COLO668 (cell line): ENCODE data around the gene FGF1.
A peak's percentile ranks its signal among the peaks of the same experiment; 100 is the strongest.

Source experiments
- DNase-seq: peaks from one replicate; lab custom pipeline; 2025; ENCODE audit not compliant: unreplicated experiment; lab: John Stamatoyannopoulos, UW

The FGF1 gene

DNA sequence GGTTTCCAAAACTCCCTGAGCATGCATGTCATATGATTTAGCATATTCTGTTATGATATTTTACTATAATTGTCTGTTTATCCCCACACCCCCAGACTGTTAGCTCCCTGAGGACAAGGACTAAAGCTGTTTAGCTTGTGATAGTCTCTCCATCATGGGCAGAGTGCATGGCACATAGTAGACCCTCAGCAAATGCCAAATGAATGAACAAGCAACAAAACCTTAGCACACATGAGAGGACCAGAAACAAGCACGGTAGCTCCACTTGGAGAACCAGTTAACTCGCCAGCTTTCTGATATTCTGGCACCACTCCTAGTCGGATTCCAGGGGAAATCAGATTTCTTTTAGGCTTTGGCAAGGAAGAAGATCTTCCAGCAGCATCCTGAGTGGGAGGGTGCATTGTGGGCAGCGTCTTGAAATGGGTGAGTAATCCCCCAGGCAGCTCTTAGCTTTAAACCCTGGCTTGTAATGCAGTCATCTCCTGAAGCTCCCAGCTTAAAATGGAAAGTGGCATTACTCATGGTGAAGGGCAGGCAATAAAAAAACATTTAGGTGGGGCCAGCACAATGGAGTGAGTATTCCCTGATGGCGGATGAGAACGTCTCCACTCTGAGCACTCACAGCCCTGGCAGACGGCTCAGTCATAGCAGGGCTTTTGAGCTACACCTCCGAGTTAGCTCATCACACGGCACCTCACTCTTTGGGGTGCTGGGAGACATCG lies 41.1 kb downstream of the FGF1 start:
- DNase-seq, result no peak

DNA sequence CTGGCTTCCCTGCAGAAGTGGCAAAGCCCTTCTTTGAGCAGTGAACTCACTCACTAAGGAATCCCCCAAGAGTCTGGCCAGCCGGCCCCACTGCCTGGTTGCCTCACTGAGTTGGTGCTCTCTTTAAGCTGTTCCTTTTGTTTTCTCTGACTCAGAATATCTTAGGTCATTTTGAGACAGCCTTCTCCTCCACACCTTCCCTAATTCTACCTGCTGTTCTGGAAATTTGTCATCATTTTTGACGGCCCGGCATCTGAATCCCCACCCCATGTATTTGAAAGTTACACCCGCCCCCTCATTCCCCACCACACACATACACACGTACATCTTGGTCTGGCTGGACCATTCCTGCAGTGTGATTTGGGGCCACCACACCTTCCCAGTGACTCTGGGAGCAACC lies 41.8 kb downstream of the FGF1 start:
- no peak for DNase-seq

DNA sequence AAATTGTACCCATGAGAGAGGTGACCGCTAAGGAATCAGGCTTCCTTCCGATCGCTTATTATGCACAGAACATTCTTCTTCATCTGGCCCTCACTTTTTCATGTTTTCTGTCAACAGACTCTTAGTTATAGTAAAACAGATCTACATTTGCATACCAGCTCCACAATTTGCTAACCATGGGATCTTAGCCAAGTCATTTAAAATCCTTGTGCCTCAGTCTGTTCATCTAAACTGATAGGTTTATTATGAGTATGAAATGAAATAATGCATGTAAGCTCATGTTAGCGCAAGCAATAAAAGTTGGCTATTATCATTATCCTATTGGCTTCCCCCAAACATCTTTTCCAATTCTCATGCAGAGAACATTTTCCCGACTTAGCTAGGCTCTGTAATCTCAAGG lies 42.3 kb downstream of the FGF1 start:
- DNase-seq, result no peak

DNA sequence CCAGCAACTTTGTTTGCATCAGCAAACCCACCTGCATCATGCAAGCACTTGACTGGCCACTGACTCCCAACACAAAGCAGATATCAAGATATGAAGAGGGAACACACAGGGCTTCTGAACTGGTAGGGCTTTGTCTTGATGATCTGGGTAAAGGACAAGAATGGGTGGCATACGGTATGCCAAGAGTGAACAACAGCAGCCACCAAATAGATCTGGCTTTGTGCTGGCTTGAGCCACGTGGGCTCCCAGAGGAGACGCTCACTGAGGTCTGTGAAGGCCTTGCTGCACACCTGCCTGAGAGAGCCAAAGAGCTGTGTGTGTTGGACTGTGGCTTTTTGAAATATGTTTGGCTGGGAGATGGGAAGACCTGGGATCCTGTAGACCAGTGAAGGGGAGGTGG lies 43.5 kb downstream of the FGF1 start:
- DNase-seq, result no peak

DNA sequence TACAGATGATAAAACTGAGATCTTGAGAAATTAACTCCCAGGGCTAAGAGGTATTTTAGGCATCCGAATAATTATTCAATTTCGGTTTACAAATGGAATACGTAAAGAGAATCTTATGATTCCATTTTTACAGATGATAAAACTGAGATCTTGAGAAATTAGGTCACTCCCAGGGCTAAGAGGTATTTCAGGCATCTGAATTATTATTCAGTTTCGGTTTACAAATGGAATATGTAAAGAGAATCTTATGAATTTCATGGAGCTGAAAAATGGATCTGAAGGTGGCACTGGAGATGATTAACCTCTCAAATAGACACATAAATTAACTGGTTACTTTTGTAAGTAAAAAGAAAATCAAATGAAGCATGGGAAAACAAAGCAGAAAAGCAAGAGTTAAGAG lies 44.2 kb downstream of the FGF1 start:
- DNase-seq, result no peak

DNA sequence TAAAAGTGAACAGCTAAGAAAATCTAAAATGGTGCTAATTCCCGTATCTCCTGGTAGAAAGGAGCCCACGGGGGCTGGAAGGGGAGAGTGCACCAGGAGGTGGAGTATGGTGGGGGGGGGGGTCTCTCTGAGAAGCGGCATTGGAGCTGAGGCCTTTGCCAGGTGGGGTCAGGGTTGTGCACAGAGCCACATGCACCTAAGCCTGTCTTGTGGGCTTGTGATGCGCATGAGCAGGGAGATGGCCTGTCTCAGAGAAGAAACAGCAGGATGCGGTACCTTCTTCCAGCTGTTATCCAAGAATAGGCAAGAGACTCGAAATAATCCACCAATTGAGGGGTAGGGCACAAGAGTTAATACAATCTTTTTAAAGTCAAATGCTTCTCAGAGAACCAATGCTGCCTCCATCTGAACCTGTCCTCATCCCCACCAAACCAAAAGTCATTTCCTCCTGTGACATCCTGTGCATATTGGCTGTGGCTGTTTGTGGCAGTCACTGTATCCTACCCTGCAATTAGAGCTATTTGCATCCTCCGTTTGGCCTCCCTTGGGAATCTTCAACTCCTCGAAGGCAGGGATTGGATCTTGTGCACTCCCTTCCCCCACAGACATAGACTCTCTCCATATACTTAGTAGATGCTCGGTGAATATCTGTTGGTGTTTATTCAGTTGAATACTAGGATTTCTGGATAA lies 45.4 kb downstream of the FGF1 start:
- no peak for DNase-seq

DNA sequence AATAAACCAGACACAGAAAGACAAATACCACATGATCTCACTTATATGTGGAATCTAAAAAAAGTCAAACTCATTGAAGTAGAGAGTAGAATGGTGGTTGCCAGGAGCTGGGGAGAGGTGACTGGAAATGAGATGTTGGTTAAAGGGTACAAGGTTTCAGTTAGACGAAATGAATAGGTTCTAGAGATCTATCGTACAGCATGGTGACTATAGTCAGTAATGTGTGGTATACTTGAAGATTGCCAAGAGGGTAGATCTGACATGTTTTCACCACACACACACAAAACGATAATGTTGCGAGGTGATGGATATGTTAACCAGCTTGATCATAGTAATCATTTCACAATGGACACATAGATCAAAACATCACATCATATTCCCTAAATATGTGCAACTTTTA lies 46.4 kb downstream of the FGF1 start:
- no peak for DNase-seq

DNA sequence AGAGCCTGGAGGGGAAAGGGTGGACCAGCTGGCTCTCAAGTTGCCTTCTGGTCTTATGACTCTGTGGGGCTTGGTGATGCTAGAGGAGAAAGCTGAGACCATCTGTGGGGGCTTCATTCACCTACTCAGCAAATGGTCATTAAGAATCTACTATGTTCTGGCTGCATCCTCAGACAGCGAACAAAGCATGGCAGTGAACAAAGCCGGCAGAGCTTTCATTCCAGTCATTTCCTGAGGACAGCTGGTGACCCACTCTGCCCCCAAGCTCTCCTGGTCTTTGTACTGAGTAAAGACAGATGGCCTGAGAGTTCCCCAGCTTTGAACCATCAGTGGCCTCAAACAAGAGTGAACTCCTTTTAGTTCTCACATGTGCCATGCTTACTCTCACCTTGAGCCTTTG lies 48.0 kb downstream of the FGF1 start:
- no peak for DNase-seq

DNA sequence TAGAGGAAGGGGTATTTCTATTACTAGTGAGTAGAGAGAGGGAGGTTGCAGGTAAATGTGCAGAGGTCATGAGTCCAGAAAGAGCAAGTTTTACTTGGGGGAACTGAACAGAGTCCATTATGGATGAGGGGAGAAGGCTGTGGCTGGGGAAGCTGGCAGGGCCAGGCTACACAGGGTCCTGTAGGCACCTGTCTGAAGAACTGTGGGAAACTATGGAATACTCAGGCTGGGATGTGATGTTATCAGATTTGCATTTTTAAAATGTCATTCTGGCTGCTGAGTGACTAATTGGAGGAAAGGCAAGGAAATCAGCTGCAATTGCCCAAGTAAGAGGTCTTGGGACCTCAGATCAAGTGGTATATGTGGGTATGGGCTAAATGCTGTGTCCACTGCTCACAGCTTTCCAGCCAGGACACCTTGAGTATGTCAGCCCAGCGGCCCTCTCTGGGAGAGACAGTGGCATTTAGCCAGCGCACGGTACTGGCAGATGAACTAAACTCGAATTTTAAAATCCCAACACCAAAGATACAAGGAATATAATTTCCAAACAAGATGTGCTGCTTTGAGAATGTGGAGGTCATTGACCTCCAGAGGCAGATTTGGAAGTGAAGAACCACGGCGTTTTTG lies 49.1 kb downstream of the FGF1 start:
- DNase-seq, result no peak

DNA sequence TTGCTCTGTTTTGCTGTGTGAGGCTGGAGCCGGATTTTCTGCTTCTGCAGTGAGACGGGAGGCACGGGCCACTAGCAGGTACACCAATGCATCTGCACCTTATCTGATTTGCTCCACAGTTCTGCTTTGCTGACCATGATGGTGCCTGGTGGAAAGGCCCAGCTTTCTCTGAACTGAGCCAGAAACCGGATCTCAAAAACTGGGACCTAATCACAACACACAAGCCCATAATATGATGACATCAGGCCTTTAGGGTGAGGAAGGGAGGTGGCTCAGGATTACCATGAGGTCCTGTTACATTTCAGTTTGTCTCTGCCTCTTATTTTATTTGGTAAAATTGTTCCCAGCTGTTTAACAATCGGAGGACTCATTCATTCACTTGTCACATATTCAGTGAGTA lies 49.8 kb downstream of the FGF1 start:
- DNase-seq, result no peak

DNA sequence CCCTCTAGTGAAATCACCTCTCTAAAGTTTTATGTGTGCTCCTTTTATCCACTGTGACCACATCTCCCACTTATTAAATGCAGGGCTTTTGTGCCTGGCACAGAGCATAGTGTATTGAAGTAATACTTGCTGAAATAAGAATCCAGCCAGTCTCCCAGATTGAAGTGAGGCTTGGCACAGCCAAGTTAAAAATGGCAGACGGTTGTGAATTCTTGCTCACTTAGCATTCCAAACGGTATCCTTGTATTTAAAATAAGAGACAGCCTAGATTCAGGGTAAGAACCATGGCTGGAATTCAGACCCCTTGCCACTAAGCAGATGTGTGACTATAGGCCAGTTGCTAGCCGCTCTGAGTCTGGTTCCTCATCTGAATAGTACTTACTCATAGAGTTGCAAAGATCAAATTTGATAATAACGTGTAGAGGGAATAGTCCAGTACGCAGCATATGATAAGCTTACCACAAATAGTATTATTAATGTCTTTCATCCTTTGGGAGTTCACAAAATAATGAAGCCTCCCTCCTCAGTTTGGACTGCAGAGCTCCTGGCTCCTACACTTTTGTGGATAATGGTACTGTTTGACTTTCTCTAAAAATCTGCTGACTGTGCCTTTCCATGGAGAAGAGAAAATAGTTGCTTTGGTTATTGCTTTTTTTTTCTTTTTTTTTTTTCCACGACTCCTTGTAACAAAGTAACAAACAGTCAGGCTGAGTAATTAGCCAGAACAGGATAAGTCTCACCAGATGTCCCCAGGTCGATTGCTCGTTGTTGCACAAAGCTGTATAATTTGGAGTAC lies 51.5 kb downstream of the FGF1 start:
- DNase-seq, result no peak

DNA sequence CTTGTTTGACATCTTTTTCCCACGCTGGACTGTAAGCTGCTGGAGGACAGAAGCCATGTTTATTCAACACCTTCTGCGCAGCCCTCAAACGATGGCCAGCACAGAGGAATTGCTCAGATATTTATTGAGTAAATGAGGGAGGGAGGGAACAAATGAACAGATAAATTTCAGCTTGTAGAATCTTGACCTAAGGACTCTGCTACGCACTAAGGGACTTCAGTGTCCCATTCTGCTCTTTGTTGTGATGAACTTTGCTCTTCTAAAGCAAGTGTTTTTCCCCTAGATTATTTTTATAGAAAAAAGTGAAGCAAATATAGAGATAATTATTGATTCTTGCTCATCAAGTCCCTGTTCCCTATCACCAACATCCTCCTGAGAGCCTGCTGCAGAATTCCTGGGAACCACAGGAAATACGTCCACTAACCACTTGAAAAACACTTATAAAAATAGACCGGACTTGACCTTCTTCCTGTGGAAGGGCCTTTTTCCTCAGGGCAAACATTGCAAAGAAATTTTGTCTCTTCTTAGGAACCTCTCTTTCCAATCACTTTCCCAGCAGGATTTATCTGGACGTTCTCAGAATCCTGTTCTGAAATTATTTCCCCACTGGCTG lies 54.9 kb downstream of the FGF1 start:
- no peak for DNase-seq

DNA sequence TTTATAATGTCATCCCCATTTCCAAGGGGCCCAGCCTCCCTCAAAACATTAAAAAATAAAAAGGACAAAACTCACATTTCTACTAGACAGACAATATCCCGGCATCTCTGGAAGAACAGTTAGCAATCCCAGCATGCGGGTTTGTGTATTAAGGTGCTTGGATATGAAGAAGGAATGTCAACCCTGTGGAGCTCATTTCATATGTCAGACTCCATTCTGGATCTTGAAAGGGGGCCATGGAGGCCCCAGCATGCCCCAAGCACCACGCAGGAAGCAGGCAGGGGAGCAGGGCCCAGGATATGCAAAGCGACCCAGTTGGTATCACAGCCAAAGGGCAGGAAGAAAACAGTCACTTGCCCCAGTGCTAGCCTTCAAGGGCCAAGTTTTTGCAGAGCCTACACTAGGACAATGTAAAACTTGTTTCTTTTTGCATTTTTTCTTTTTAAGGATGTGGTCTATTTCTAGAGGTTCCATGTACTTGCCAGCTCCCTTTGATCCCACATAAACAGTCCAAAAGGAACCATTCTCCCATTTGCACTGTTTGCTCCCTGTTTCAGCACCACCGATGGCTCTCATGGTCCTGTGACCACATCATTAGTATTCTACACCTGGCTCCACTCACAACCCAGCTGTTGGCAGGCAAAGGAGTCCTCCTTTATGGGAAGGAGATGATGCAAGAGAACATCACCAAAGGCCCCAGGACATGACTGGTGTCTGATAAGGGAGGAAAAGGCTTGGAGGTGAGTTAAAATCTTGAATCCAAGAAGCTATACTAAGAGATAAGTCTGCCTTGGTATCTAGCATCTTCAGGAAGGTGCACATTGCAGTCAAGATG lies 58.3 kb downstream of the FGF1 start:
- peak; percentile 7 for DNase-seq

DNA sequence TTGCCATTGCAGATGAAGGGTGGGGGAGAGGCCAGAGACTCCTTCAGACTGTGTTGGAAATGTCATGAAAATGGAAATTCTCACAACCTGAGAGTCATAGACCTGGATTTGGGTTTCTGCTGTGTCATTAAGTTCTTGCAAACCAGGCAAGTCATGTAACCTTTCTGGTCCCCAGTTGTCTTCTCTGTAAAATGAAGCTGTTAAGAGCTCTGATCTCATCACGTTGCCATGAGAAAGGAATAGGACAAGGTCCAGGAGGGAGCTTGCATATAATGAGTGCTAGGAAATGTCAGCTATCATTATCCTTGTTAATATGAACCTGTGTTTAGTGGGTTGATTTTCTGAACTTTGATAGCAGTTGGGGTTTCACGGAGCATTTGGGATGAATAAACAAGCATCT lies 59.1 kb downstream of the FGF1 start:
- no peak for DNase-seq

DNA sequence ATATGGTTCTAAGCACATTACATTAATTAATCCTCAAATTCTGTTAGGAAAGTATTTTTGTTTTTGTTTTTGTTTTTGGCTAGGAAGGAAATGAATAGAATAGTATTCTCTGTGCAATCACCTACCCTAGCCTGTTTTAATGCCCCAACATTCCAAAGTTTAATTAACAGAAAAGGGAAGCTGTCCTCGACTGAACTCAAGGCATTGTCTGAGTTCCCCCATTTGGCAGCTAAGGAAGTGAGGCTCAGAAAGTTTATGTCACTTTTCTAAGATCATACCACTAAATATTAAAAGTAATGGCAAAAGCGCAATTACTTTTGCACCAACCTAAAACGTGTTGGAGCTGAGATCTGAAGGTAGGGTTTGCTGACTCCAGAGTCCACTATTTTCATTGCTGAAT lies 59.8 kb downstream of the FGF1 start:
- no peak for DNase-seq

DNA sequence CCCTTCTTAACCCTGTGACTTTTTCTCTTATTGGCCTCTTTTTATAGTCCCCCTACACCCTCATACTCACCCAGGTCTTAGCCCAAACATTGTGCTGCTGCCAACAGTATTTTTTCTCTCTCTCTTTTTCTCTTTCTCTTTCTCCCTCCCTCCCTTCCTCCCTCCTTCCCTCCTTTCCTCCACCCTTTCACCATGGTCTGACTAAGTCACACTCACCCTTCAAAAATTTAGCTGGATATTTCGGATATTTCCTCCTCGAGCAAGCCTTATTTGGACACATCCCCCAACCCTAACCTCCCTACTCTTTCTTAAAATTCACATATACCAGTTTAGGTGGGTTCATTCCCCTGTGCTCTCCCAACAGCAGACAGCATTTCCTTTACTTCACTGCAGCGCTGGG lies 64.7 kb downstream of the FGF1 start:
- no peak for DNase-seq

DNA sequence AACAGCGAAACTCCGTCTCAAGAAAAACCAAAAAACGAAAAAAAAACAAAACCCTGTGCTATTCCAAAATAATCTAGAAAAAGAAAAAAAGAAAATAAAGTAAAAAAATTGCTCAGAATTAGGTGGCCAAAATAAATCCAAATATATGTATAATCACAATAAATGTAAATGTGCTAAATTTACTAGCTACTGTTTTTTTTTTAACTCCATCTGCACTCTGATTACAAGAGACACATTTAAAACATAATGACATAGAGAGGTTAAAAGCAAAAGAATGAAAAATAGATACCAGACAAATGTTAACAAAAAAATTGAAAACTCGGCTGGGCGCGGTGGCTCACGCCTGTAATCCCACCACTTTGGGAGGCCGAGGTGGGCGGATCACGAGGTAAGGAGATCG lies 66.1 kb downstream of the FGF1 start:
- no peak for DNase-seq

DNA sequence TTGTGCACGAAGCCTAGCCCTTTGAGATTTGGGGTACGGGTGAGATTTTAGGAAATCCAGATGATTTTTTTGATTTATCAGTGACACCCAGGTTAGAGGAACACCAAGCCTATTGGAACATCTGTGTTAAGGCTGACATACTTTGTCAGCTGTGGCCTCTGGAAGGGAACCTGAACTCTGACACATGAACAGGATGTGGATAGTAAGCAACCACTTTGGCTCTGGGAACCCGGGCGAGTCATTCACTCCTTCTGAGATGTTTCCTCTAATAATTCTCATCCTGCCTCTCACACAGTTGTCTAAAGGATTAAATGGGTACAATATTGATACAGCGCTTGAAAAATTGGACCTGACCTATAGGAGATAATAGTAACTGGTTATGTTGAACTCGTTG lies 67.8 kb downstream of the FGF1 start:
- no peak for DNase-seq

DNA sequence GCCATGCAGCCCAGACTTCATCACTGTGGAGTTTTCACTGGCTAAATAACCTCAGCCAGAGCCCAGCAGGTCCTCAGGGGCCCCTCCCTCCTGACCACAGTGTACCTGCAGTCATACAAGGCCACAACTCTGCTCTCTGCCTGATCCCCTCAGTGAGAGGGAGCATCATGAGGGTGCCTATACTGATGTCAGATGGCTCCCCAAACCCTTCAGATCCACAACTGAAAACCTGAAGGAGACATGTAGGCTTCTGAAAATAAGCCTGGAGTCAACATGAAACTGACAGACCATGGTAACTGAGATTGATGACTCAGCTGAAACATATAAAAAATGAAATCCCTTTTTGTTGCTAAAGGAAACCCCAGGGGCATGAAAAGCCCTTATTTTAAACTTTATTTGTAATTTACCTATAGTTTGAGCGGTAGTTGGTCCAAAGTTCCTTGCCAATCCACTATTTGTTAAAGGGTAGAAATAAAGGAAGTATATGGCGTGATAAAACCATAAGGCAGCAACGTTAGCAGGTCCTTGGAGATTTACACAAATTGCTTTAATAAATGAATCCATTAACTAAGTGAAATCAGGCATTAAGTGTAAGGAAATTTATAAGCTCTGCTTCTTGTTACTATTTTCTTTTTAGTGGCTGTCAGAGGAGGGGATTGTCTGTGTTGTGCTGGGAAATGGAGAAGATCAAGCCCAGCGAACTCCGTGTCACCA lies 68.3 kb downstream of the FGF1 start:
- DNase-seq, result no peak

DNA sequence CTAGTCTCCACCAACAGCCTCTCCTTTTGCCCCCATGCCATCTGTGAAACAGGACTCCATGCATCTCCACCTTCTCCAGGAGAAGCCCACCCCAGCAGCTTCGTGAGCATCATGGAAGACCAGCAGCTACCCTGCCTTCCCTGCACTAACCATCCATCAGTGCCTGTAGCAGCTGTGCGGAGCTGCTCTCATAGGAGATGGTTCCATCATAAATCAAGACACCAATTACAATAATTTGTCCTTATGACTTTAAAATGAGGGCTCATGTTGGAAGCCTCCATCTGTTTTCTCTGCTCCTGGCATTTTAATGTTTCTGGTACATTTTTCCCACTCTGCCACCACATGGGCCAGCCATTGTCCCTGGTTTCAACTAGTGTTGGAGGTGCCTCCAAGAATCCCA lies 69.9 kb downstream of the FGF1 start:
- DNase-seq, result no peak
